Measurements from ENCODE around the gene FBXW8.

- TF ChIP-seq CTCF (IDR thresholded peaks at IDR 0.05; ENCODE audit: poor library complexity) (no peak), EZH2 (IDR thresholded peaks at IDR 0.05; ENCODE audit: borderline replicate concordance) (no peak)
Measured at GRCh38 chr12:117031843-117032592, 121.3 kb downstream of the FBXW8 start.
